Measurements from ENCODE around the gene SULT1E1. TPM values are rescaled to one million over a fixed set of nuclear protein-coding genes. Genes with fewer than 3 reads are reported as not detected.

SULT1E1 gene
- total RNA-seq, 1 donor from 2014 or later: not detected

DNA sequence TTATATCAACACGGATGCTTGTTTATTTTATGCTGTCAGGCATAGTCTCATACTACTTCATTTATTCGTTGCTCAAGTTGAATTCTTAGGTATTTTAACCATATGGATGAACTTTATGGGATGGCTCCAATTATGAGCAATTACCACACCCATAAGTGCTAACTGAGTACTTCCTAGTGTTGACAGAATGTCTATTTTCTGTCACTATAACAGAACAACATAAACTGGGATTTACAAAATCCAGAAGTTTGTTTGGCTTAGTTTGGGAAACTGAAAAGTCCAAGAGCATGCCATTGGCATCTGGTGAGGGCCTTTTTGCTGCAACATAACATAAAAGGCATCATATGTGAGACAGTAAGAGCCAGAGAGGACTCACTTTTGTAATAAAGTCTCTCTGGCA lies 21.0 kb downstream of the SULT1E1 start:
- no peak overlapping the region for H3K4me2 ChIP-seq (ENCODE audit: low read length)
- no peaks in the 10 kb centered on the region for H3K79me2 ChIP-seq (ENCODE audit: insufficient read depth, low read length)
- Mint-ChIP-seq H3K4me1 (ENCODE audit: low read depth, unreplicated experiment) (no peaks in the 10 kb centered on the region), H3K27ac (ENCODE audit: unreplicated experiment) (no peak overlapping the region), H3K4me3 (ENCODE audit: unreplicated experiment) (no peak overlapping the region), H3K27me3 (ENCODE audit: low read depth, unreplicated experiment) (no peaks in the 10 kb centered on the region), H3K9me3 (ENCODE audit: unreplicated experiment) (no peaks in the 10 kb centered on the region), H3K36me3 (ENCODE audit: low read depth, unreplicated experiment) (no peaks in the 10 kb centered on the region)
- no peak overlapping the region for H3K27ac ChIP-seq (ENCODE audit: low read depth, low read length)
- H3K4me1 ChIP-seq (ENCODE audit: insufficient read depth, low read length): no peaks in the 10 kb centered on the region
- H3K27me3 ChIP-seq (ENCODE audit: insufficient read depth, low read length): no peaks in the 10 kb centered on the region
- H4K20me1 ChIP-seq (ENCODE audit: insufficient read depth, low read length): no peaks in the 10 kb centered on the region
- no peaks in the 10 kb centered on the region for H3K36me3 ChIP-seq (ENCODE audit: insufficient read depth, low read length)
- no peak for DNase-seq (ENCODE audit: low read depth)
- H2AFZ ChIP-seq (ENCODE audit: low read depth, low read length): no peak overlapping the region
- no peak for FAIRE-seq
- no peak for TF ChIP-seq EZH2 (IDR thresholded peaks at IDR 0.05; ENCODE audit: insufficient read depth, low read length)
- TF ChIP-seq, protein P1, sequence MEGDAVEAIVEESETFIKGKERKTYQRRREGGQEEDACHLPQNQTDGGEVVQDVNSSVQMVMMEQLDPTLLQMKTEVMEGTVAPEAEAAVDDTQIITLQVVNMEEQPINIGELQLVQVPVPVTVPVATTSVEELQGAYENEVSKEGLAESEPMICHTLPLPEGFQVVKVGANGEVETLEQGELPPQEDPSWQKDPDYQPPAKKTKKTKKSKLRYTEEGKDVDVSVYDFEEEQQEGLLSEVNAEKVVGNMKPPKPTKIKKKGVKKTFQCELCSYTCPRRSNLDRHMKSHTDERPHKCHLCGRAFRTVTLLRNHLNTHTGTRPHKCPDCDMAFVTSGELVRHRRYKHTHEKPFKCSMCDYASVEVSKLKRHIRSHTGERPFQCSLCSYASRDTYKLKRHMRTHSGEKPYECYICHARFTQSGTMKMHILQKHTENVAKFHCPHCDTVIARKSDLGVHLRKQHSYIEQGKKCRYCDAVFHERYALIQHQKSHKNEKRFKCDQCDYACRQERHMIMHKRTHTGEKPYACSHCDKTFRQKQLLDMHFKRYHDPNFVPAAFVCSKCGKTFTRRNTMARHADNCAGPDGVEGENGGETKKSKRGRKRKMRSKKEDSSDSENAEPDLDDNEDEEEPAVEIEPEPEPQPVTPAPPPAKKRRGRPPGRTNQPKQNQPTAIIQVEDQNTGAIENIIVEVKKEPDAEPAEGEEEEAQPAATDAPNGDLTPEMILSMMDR (IDR thresholded peaks at IDR 0.05; ENCODE audit: insufficient read depth, low read depth, low read length): no peak
- H3K9ac ChIP-seq (ENCODE audit: low read length): no peak overlapping the region
- no peaks in the 10 kb centered on the region for H3K9me3 ChIP-seq (ENCODE audit: insufficient read depth, low read depth, low read length)
- no peak overlapping the region for H3K4me3 ChIP-seq (ENCODE audit: insufficient read depth, low read depth, low read length)

DNA sequence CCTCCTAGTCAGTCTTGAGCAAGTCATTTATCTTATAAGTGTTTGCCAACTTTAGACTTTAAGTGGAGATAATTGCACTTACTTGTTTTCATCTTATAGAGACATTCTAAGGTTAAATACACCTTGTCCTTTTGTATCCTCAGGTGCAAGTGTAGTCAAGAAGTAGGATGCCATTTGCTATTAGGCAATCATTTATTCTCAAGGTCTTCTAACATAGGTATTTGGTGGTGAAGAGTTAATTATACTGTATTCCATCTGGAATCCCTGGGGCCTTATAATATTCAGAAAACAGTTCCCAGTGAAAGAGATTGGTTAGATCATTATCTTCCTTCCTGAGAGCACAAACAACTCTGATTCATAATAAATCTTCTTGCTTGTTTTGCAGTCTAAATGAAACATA lies 23.7 kb downstream of the SULT1E1 start:
- Histone ChIP-seq H3K4me2 (ENCODE audit: low read length) (no peak overlapping the region), H2AFZ (ENCODE audit: low read depth, low read length) (no peak overlapping the region), H3K4me3 (ENCODE audit: insufficient read depth, low read depth, low read length) (no peak overlapping the region), H3K9ac (ENCODE audit: low read length) (no peak overlapping the region), H3K27ac (ENCODE audit: low read depth, low read length) (no peak overlapping the region), H3K27me3 (ENCODE audit: insufficient read depth, low read length) (no peaks in the 10 kb centered on the region), H3K36me3 (ENCODE audit: insufficient read depth, low read length) (no peaks in the 10 kb centered on the region), H3K79me2 (ENCODE audit: insufficient read depth, low read length) (no peaks in the 10 kb centered on the region), H3K4me1 (ENCODE audit: insufficient read depth, low read length) (no peaks in the 10 kb centered on the region), H4K20me1 (ENCODE audit: insufficient read depth, low read length) (no peaks in the 10 kb centered on the region), H3K9me3 (ENCODE audit: insufficient read depth, low read depth, low read length) (no peaks in the 10 kb centered on the region)
- TF ChIP-seq, protein P1 (IDR thresholded peaks at IDR 0.05; ENCODE audit: insufficient read depth, low read depth, low read length): no peak
- no peak for TF ChIP-seq EZH2 (IDR thresholded peaks at IDR 0.05; ENCODE audit: insufficient read depth, low read length)
- no peaks in the 10 kb centered on the region for H3K9me3 Mint-ChIP-seq (ENCODE audit: unreplicated experiment)
- DNase-seq (ENCODE audit: low read depth): no peak
- H3K4me1 Mint-ChIP-seq (ENCODE audit: low read depth, unreplicated experiment): no peaks in the 10 kb centered on the region
- H3K27me3 Mint-ChIP-seq (ENCODE audit: low read depth, unreplicated experiment): no peaks in the 10 kb centered on the region
- H3K36me3 Mint-ChIP-seq (ENCODE audit: low read depth, unreplicated experiment): no peaks in the 10 kb centered on the region
- no peak for FAIRE-seq
- no peak overlapping the region for H3K27ac Mint-ChIP-seq (ENCODE audit: unreplicated experiment)
- H3K4me3 Mint-ChIP-seq (ENCODE audit: unreplicated experiment): no peak overlapping the region

DNA sequence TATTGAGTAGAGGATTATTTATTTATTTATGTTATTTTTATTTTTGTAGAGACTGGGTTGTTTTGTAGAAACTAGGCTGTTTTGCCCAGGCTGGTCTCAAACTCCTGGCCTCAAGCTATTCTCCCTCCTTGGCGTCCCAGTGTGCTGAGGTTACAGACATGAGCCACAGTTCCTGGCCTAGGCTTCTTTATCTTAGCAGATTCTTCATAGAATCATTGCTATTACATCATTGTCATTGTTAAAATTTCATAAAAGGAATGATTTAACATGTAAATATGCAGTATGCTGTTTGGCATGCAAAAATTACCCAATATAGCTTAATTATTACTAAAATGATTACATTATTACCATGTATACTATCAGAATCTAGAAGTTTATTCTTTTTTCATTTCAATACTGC lies 24.2 kb downstream of the SULT1E1 start:
- H3K9me3 Mint-ChIP-seq (ENCODE audit: unreplicated experiment): no peaks in the 10 kb centered on the region
- H3K27ac Mint-ChIP-seq (ENCODE audit: unreplicated experiment): no peak overlapping the region
- no peaks in the 10 kb centered on the region for H4K20me1 ChIP-seq (ENCODE audit: insufficient read depth, low read length)
- H2AFZ ChIP-seq (ENCODE audit: low read depth, low read length): no peak overlapping the region
- H3K36me3 Mint-ChIP-seq (ENCODE audit: low read depth, unreplicated experiment): no peaks in the 10 kb centered on the region
- H3K9me3 ChIP-seq (ENCODE audit: insufficient read depth, low read depth, low read length): no peaks in the 10 kb centered on the region
- no peaks in the 10 kb centered on the region for H3K79me2 ChIP-seq (ENCODE audit: insufficient read depth, low read length)
- no peaks in the 10 kb centered on the region for H3K4me1 ChIP-seq (ENCODE audit: insufficient read depth, low read length)
- DNase-seq (ENCODE audit: low read depth) (no peak), FAIRE-seq (no peak)
- no peak overlapping the region for H3K4me3 ChIP-seq (ENCODE audit: insufficient read depth, low read depth, low read length)
- H3K4me3 Mint-ChIP-seq (ENCODE audit: unreplicated experiment): no peak overlapping the region
- H3K4me2 ChIP-seq (ENCODE audit: low read length): no peak overlapping the region
- H3K27ac ChIP-seq (ENCODE audit: low read depth, low read length): no peak overlapping the region
- TF ChIP-seq, protein P1 (IDR thresholded peaks at IDR 0.05; ENCODE audit: insufficient read depth, low read depth, low read length): no peak
- no peak for TF ChIP-seq EZH2 (IDR thresholded peaks at IDR 0.05; ENCODE audit: insufficient read depth, low read length)
- no peaks in the 10 kb centered on the region for H3K27me3 Mint-ChIP-seq (ENCODE audit: low read depth, unreplicated experiment)
- H3K36me3 ChIP-seq (ENCODE audit: insufficient read depth, low read length): no peaks in the 10 kb centered on the region
- H3K27me3 ChIP-seq (ENCODE audit: insufficient read depth, low read length): no peaks in the 10 kb centered on the region
- no peaks in the 10 kb centered on the region for H3K4me1 Mint-ChIP-seq (ENCODE audit: low read depth, unreplicated experiment)
- no peak overlapping the region for H3K9ac ChIP-seq (ENCODE audit: low read length)
